GM19372 (cell line): ENCODE measurements around the gene TMEM270.

Source experiments
- ATAC-seq: cut with Tn5 transposase; IDR thresholded peaks from one replicate; pipeline ENCODE4 v1.9.1; 2021; ENCODE audit warnings: mild to moderate bottlenecking, low read depth, moderate library complexity; ENCODE audit not compliant: unreplicated experiment

TMEM270 gene

GRCh38 chr7:73901823-73902597 is 41.1 kb downstream of the TMEM270 start:
- ATAC-seq: no peak

- no peak for ATAC-seq
Observed at GRCh38 chr7:73903321-73904218, 42.6 kb downstream of the TMEM270 start.

- no peak for ATAC-seq
Observed at GRCh38 chr7:73904219-73905137, 43.5 kb downstream of the TMEM270 start.

GRCh38 chr7:73905360-73905759 is 44.4 kb downstream of the TMEM270 start:
- no peak for ATAC-seq

- no peak for ATAC-seq
Observed at GRCh38 chr7:73906874-73907273, 45.9 kb downstream of the TMEM270 start.

GRCh38 chr7:73907554-73908122 is 46.7 kb downstream of the TMEM270 start:
- no peak for ATAC-seq

- ATAC-seq: no peak
Observed at GRCh38 chr7:73908123-73908611, 47.2 kb downstream of the TMEM270 start.

GRCh38 chr7:73909051-73909941 is 48.3 kb downstream of the TMEM270 start:
- ATAC-seq: no peak

GRCh38 chr7:73909996-73910395 is 49.0 kb downstream of the TMEM270 start:
- no peak for ATAC-seq

GRCh38 chr7:73912223-73912622 is 51.3 kb downstream of the TMEM270 start:
- no peak for ATAC-seq
